ENCODE results near the gene ICA1L.

Gene ICA1L

DNA sequence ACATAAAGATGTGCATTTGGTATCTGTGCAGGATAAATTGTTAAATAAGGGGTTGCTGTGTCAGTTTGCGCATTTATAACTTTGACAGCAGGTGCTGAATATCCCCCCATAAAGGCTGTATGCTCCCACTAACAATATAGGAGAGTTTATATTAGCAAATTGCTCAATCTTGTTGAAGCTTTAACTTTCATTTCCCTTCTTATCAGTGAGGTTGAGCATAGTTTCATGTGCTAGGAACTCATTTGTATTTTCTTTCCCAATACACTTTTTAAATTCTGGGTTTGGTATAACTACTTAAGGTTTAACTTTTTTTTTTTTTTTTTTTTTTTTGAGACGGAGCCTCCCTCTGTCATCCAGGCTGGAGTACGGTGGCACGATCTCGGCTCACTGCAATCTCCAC lies 147.8 kb downstream of the ICA1L start:
- ATAC-seq (replicated peaks) (no peak), DNase-seq (no peak)
- no peak overlapping the region for H3K4me3 Mint-ChIP-seq
- no peaks in the 10 kb centered on the region for H3K27me3 Mint-ChIP-seq
- peaks cover 18% of the 10 kb centered on the region for H3K36me3 Mint-ChIP-seq (ENCODE audit: insufficient read depth)
- peaks cover 0 to 2% of the 10 kb centered on the region in 2 donors for H3K4me1 Mint-ChIP-seq (ENCODE audit: low read depth in 2 of 2)
- H3K9me3 Mint-ChIP-seq: no peaks in the 10 kb centered on the region
- no peak overlapping the region for H3K27ac Mint-ChIP-seq

All from effector memory CD8-positive, alpha-beta T cell (primary cell).